H9 (cell line): ENCODE measurements around the gene AQP12A. TPM values are rescaled to one million over a fixed set of nuclear protein-coding genes. Genes with fewer than 3 reads are reported as not detected.

Experiments used
- DNase-seq: peaks from one replicate; pipeline ENCODE4 v3.0.0-alpha.2; 2017
- H2AFZ ChIP-seq: one replicate; pipeline ENCODE4 v1.6.1; 2013; ENCODE audit warnings: mild to moderate bottlenecking, low read length, control low read depth, moderate library complexity
- H2AK5ac ChIP-seq: 2 replicates; pipeline ENCODE4 v1.6.1; 2013; ENCODE audit warnings: low read length, control low read depth, mixed read lengths; ENCODE audit not compliant: insufficient read length
- H2BK120ac ChIP-seq: one replicate; pipeline ENCODE4 v1.6.1; 2013; ENCODE audit warnings: low read depth, mild to moderate bottlenecking, low read length, control low read depth, inconsistent platforms; ENCODE audit not compliant: poor library complexity, severe bottlenecking
- H2BK12ac ChIP-seq: 2 replicates; pipeline ENCODE4 v1.6.1; 2013; ENCODE audit warnings: low read length, control low read depth, mixed read lengths, low read depth; ENCODE audit not compliant: insufficient read length
- H2BK15ac ChIP-seq: 2 replicates; pipeline ENCODE4 v1.6.1; 2013; ENCODE audit warnings: low read depth, low read length, control low read depth
- H2BK20ac ChIP-seq: one replicate; pipeline ENCODE4 v1.6.1; 2013; ENCODE audit warnings: low read depth, mild to moderate bottlenecking, low read length, control low read depth, inconsistent platforms; ENCODE audit not compliant: poor library complexity, severe bottlenecking
- H2BK5ac ChIP-seq: 2 replicates; pipeline ENCODE4 v1.6.1; 2013; ENCODE audit warnings: low read length, control low read depth, mixed read lengths; ENCODE audit not compliant: insufficient read length
- H3K14ac ChIP-seq: 2 replicates; pipeline ENCODE4 v1.6.1; 2013; ENCODE audit warnings: low read length, control low read depth; ENCODE audit not compliant: insufficient read depth
- H3K18ac ChIP-seq: 2 replicates; pipeline ENCODE4 v1.6.1; 2013; ENCODE audit warnings: low read depth, mild to moderate bottlenecking, mixed read lengths, low read length, control low read depth; ENCODE audit not compliant: insufficient read length
- H3K23ac ChIP-seq: 2 replicates; pipeline ENCODE4 v1.6.1; 2013; ENCODE audit warnings: low read length, control low read depth, mixed read lengths, low read depth; ENCODE audit not compliant: insufficient read length
- H3K23me2 ChIP-seq: 2 replicates; pipeline ENCODE4 v1.6.1; 2013; ENCODE audit warnings: low read depth, mild to moderate bottlenecking, mixed read lengths, low read length, control low read depth; ENCODE audit not compliant: insufficient read length, poor library complexity, severe bottlenecking
- H3K27ac ChIP-seq: 2 replicates; pipeline ENCODE4 v1.5.1; 2013; ENCODE audit warnings: low read length, control low read depth, mixed read lengths, low read depth; ENCODE audit not compliant: insufficient read length
- H3K27me3 ChIP-seq: 2 replicates; pipeline ENCODE4 v1.6.1; 2013; ENCODE audit warnings: low read length, control low read depth, inconsistent platforms; ENCODE audit not compliant: insufficient read depth
- H3K4ac ChIP-seq: 2 replicates; pipeline ENCODE4 v1.6.1; 2013; ENCODE audit warnings: low read depth, mild to moderate bottlenecking, control low read depth, inconsistent platforms, low read length, moderate library complexity
- H3K4me1 ChIP-seq: 2 replicates; pipeline ENCODE4 v1.6.1; 2013; ENCODE audit warnings: low read length, control low read depth, inconsistent platforms; ENCODE audit not compliant: insufficient read depth
- H3K4me2 ChIP-seq: 2 replicates; pipeline ENCODE4 v1.6.1; 2013; ENCODE audit warnings: low read length, control low read depth, mixed read lengths; ENCODE audit not compliant: insufficient read length, insufficient read depth
- H3K56ac ChIP-seq: 2 replicates; pipeline ENCODE4 v1.6.1; 2013; ENCODE audit warnings: low read depth, mild to moderate bottlenecking, mixed read lengths, low read length, control low read depth; ENCODE audit not compliant: insufficient read length
- H3K79me1 ChIP-seq: 2 replicates; pipeline ENCODE4 v1.6.1; 2013; ENCODE audit warnings: low read depth, mild to moderate bottlenecking, moderate library complexity, low read length, control low read depth, inconsistent platforms; ENCODE audit not compliant: insufficient read depth, poor library complexity, severe bottlenecking
- H3K79me2 ChIP-seq: 2 replicates; pipeline ENCODE4 v1.6.1; 2013; ENCODE audit warnings: low read length, control low read depth, inconsistent platforms; ENCODE audit not compliant: insufficient read depth
- H3K9ac ChIP-seq: 2 replicates; pipeline ENCODE4 v1.6.1; 2013; ENCODE audit warnings: low read length, control low read depth, mixed read lengths; ENCODE audit not compliant: insufficient read length; ENCODE audit errors: extremely low read depth
- H3K9me3 ChIP-seq: one replicate; pipeline ENCODE4 v1.6.1; 2013; ENCODE audit warnings: low read depth, low read length, inconsistent platforms; ENCODE audit not compliant: control insufficient read depth
- H3T11ph ChIP-seq: one replicate; pipeline ENCODE4 v1.6.1; 2013; ENCODE audit warnings: mild to moderate bottlenecking, low read length, control low read depth, inconsistent platforms
- H4K20me1 ChIP-seq: one replicate; pipeline ENCODE4 v1.6.1; 2013; ENCODE audit not compliant: control insufficient read depth, insufficient read length, insufficient read depth
- H4K5ac ChIP-seq: 2 replicates; pipeline ENCODE4 v1.6.1; 2013; ENCODE audit warnings: low read depth, mild to moderate bottlenecking, mixed read lengths, low read length, control low read depth; ENCODE audit not compliant: insufficient read length
- H4K8ac ChIP-seq: replicated peaks from 2 replicates; pipeline ENCODE4 v1.6.1; 2013; ENCODE audit warnings: low read length, control low read depth, mixed read lengths, low read depth; ENCODE audit not compliant: insufficient read length
- H4K91ac ChIP-seq: 2 replicates; pipeline ENCODE4 v1.6.1; 2013; ENCODE audit warnings: low read depth, mild to moderate bottlenecking, moderate library complexity, mixed read lengths, low read length, control low read depth; ENCODE audit not compliant: insufficient read length
- H3K27ac Mint-ChIP-seq, 3 experiments: 2 replicates in 2 of 3; 3 replicates in 1 of 3; pipeline ENCODE4 v1.8.0; 2020 to 2021; ENCODE audit warnings: mixed read lengths in 3 of 3, mild to moderate bottlenecking in 1 of 3, moderate library complexity in 1 of 3
- H3K27me3 Mint-ChIP-seq: 2 replicates; pipeline ENCODE4 v1.8.0; 2021; ENCODE audit warnings: low read depth, mild to moderate bottlenecking, moderate library complexity, mixed read lengths
- H3K36me3 Mint-ChIP-seq, 3 experiments: 2 replicates in 2 of 3; 3 replicates in 1 of 3; pipeline ENCODE4 v1.8.0; 2020 to 2021; ENCODE audit warnings: low read depth in 3 of 3, mixed read lengths in 3 of 3; ENCODE audit not compliant: insufficient read depth in 1 of 3
- H3K4me1 Mint-ChIP-seq, 2 experiments: 2 replicates each; pipeline ENCODE4 v1.8.0; 2020; ENCODE audit warnings: mixed read lengths in 2 of 2
- H3K4me3 Mint-ChIP-seq, 2 experiments: 2 replicates in 1 of 2; 3 replicates in 1 of 2; pipeline ENCODE4 v1.8.0; 2020 to 2021; ENCODE audit warnings: mild to moderate bottlenecking in 2 of 2, mixed read lengths in 2 of 2, moderate library complexity in 1 of 2
- H3K9me3 Mint-ChIP-seq, 2 experiments: 2 replicates in 1 of 2; 3 replicates in 1 of 2; pipeline ENCODE4 v1.8.0; 2020; ENCODE audit warnings: mild to moderate bottlenecking in 2 of 2, mixed read lengths in 2 of 2, moderate library complexity in 1 of 2
- CTCF ChIP-seq: fragments of 200-600 bp; sonication (generic); conservative IDR thresholded peaks from 3 replicates; pipeline ENCODE4 v1.8.0; 2021; ENCODE audit warnings: antibody characterized with exemption, mild to moderate bottlenecking
- WGBS: extraction: QIAGEN DNeasy Blood & Tissue Kit; methylation state at CpG from one replicate; pipeline ENCODE4 v1.1.7; 2013; ENCODE audit warnings: missing lambda C conversion rate, low lambda C conversion rate, mixed read lengths; ENCODE audit not compliant: insufficient read length; ENCODE audit errors: extremely low coverage; 5-methylcytosine and 5-hydroxymethylcytosine counted together
- total RNA-seq: library from RNA; stranded (reverse); gene quantifications from 2 replicates; pipeline ENCODE4 v1.2.1, GENCODE V29; 2021

Gene AQP12A
- total RNA-seq, 1 experiment from 2014 or later, result not detected

- no peak for DNase-seq
- Histone ChIP-seq H2BK120ac (no peak overlapping the region), H3K4ac (no peak overlapping the region), H2BK20ac (no peak overlapping the region), H4K5ac (no peak overlapping the region), H4K91ac (no peak overlapping the region), H2AK5ac (no peak overlapping the region), H3K79me1 (no peaks in the 10 kb centered on the region), H3K18ac (no peak overlapping the region), H3K27ac (no peak overlapping the region), H3K23ac (no peak overlapping the region), H3K23me2 (no peaks in the 10 kb centered on the region), H4K8ac (no peak overlapping the region), H2BK12ac (no peak overlapping the region), H2AFZ (no peak overlapping the region), H3K4me1 (no peaks in the 10 kb centered on the region), H3K27me3 (no peaks in the 10 kb centered on the region), H3K79me2 (no peaks in the 10 kb centered on the region), H3T11ph (no peak overlapping the region), H3K56ac (no peak overlapping the region), H3K14ac (no peak overlapping the region), H4K20me1 (no peaks in the 10 kb centered on the region), H3K9me3 (peaks cover 4% of the 10 kb centered on the region), H3K9ac (no peak overlapping the region), H2BK5ac (no peak overlapping the region), H2BK15ac (no peak overlapping the region), H3K4me2 (no peak overlapping the region)
- Mint-ChIP-seq H3K27ac (no peak overlapping the region), H3K4me3 (no peak overlapping the region), H3K4me1 (no peaks in the 10 kb centered on the region), H3K27me3 (peaks cover 56% of the 10 kb centered on the region), H3K9me3 (peaks cover 7 to 14% of the 10 kb centered on the region in 2 experiments; a peak in 3 of 5 replicates), H3K36me3 (no peaks in the 10 kb centered on the region)
- no peak for TF ChIP-seq CTCF
- WGBS, result no CpG with 5 or more reads among the region's 3 CpGs
Measured at GRCh38 chr2:240662681-240663080, 29.0 kb upstream of the AQP12A start.
